CD14-positive monocyte (primary cell): ENCODE data around the gene ZCWPW1. TPM values are rescaled to one million over a fixed set of nuclear protein-coding genes. Genes with fewer than 3 reads are reported as not detected.

Experiments
- DNase-seq, 3 donors: peaks; one replicate each; pipeline ENCODE4 v3.0.0-alpha.2; 2011 to 2022
- H2AFZ ChIP-seq: 2 replicates; pipeline ENCODE4 v1.6.0; 2012; ENCODE audit warnings: mild to moderate bottlenecking, low read depth, low read length, inconsistent platforms; ENCODE audit not compliant: insufficient read depth, poor library complexity, severe bottlenecking
- H3K27ac ChIP-seq, 2 donors: 1 replicate in 1 of 2; 2 replicates in 1 of 2; pipeline ENCODE4 v1.5.1; 2012 to 2013; ENCODE audit warnings: low read length in 2 of 2, control low read depth in 1 of 2, inconsistent platforms in 1 of 2, low read depth in 1 of 2, mild to moderate bottlenecking in 1 of 2
- H3K27me3 ChIP-seq, 2 donors: one replicate each; pipeline versions ENCODE4 v1.6.0 to v1.6.1; 2011 to 2013; ENCODE audit warnings: low read length in 2 of 2; ENCODE audit not compliant: control insufficient read depth in 2 of 2, insufficient read depth in 2 of 2
- H3K36me3 ChIP-seq, 2 donors: replicated peaks in 1 of 2; 1 replicate in 1 of 2; 2 replicates in 1 of 2; pipeline versions ENCODE4 v1.5.1 to v1.6.1; 2012 to 2013; ENCODE audit warnings: low read length in 2 of 2, control low read depth in 1 of 2, inconsistent platforms in 1 of 2, mild to moderate bottlenecking in 1 of 2; ENCODE audit not compliant: insufficient read depth in 2 of 2, control insufficient read depth in 1 of 2
- H3K4me1 ChIP-seq, 2 donors: 1 replicate in 1 of 2; 2 replicates in 1 of 2; pipeline versions ENCODE4 v1.5.1 to v1.6.1; 2012 to 2013; ENCODE audit warnings: low read length in 2 of 2, control low read depth in 1 of 2, inconsistent platforms in 1 of 2, mild to moderate bottlenecking in 1 of 2, moderate library complexity in 1 of 2; ENCODE audit not compliant: insufficient read depth in 2 of 2, control insufficient read depth in 1 of 2
- H3K4me2 ChIP-seq: replicated peaks from 2 replicates; pipeline ENCODE3; 2012; ENCODE audit warnings: low read length, moderate library complexity, mild to moderate bottlenecking; ENCODE audit not compliant: poor library complexity, severe bottlenecking; ENCODE audit errors: extremely low read depth
- H3K4me3 ChIP-seq, 3 experiments: fragments of 200-600 bp in 1 of 3; sonication (generic) in 1 of 3; replicated peaks in 1 of 3; 1 replicate in 2 of 3; 2 replicates in 1 of 3; pipeline ENCODE4 v1.5.1; 2011 to 2013; ENCODE audit warnings: low read length in 3 of 3, mild to moderate bottlenecking in 3 of 3, control low read depth in 2 of 3, low read depth in 2 of 3, inconsistent platforms in 1 of 3, moderate library complexity in 1 of 3
- H3K79me2 ChIP-seq: 2 replicates; pipeline ENCODE4 v1.6.0; 2012; ENCODE audit warnings: mild to moderate bottlenecking, control low read depth, inconsistent platforms, low read length, moderate library complexity; ENCODE audit not compliant: insufficient read depth
- H3K9ac ChIP-seq: 2 replicates; pipeline ENCODE4 v1.6.0; 2017; ENCODE audit warnings: low read length, mild to moderate bottlenecking; ENCODE audit not compliant: insufficient read depth, poor library complexity, severe bottlenecking
- H3K9me3 ChIP-seq, 2 donors: replicated peaks in 1 of 2; 1 replicate in 1 of 2; 2 replicates in 1 of 2; pipeline versions ENCODE4 v1.5.1 to v1.6.1; 2012 to 2013; ENCODE audit warnings: low read length in 2 of 2, control low read depth in 1 of 2; ENCODE audit not compliant: control insufficient read depth in 1 of 2, insufficient read depth in 1 of 2
- H4K20me1 ChIP-seq: 2 replicates; pipeline ENCODE4 v1.6.0; 2012; ENCODE audit warnings: mild to moderate bottlenecking, low read length, control low read depth, moderate library complexity; ENCODE audit not compliant: insufficient read depth
- H3K27ac Mint-ChIP-seq, 7 donors: one replicate each; pipeline ENCODE4 v1.8.0; 2020; ENCODE audit warnings: mild to moderate bottlenecking in 7 of 7, mixed read lengths in 7 of 7, moderate library complexity in 6 of 7, inconsistent platforms in 2 of 7
- H3K27me3 Mint-ChIP-seq, 3 donors: one replicate each; pipeline ENCODE4 v1.8.0; 2021 to 2022; ENCODE audit warnings: low read depth in 3 of 3, mild to moderate bottlenecking in 3 of 3, mixed read lengths in 3 of 3, moderate library complexity in 3 of 3, inconsistent platforms in 1 of 3
- H3K36me3 Mint-ChIP-seq, 2 donors: one replicate each; pipeline ENCODE4 v1.8.0; 2020; ENCODE audit warnings: mixed read lengths in 2 of 2, inconsistent platforms in 1 of 2, mild to moderate bottlenecking in 1 of 2
- H3K4me1 Mint-ChIP-seq: one replicate; pipeline ENCODE4 v1.8.0; 2020; ENCODE audit warnings: mild to moderate bottlenecking, mixed read lengths
- H3K4me3 Mint-ChIP-seq, 2 donors: one replicate each; pipeline ENCODE4 v1.8.0; 2020; ENCODE audit warnings: mild to moderate bottlenecking in 2 of 2, mixed read lengths in 2 of 2, moderate library complexity in 1 of 2
- H3K9me3 Mint-ChIP-seq, 7 donors: one replicate each; pipeline ENCODE4 v1.8.0; 2020 to 2022; ENCODE audit warnings: mixed read lengths in 7 of 7, mild to moderate bottlenecking in 6 of 7, moderate library complexity in 6 of 7, inconsistent platforms in 2 of 7
- CTCF ChIP-seq: fragments of 200-600 bp; IDR thresholded peaks from one replicate; pipeline ENCODE4 v1.8.0; 2022; ENCODE audit warnings: antibody characterized with exemption, mild to moderate bottlenecking
- WGBS: methylation state at CpG from one replicate; pipeline ENCODE4 v1.1.5; 2013; ENCODE audit warnings: missing lambda C conversion rate; ENCODE audit not compliant: insufficient coverage; 5-methylcytosine and 5-hydroxymethylcytosine counted together
- intact Hi-C, 2 donors: fragments of 100-400 bp; cut with micrococcal nuclease; formaldehyde crosslinking; loops; one replicate each; pipeline versions ENCODE4 v1.15.0 to v1.15.1; 2023
- polyA plus RNA-seq, 3 donors: library from polyadenylated mRNA; depleted of rRNA in 1 of 3; unstranded in 2 of 3; stranded (reverse) in 1 of 3; fragments of 300-500 nt in 2 of 3; fragments of >200 nt in 1 of 3; fragmentation: Illumina TruSeq in 2 of 3; gene quantifications; 1 replicate in 2 of 3; 2 replicates in 1 of 3; pipeline ENCODE4 v1.2.3, GENCODE V29; 2012 to 2021

Gene ZCWPW1
- polyA plus RNA-seq, 3 donors = 0.60 to 1.9 (median 1.2) TPM

GRCh38 chr7:100465299-100465698 is 36.8 kb upstream of the ZCWPW1 start:
- no peak overlapping the region for H3K4me3 ChIP-seq
- 95% methylated on average over 6 of the region's 8 CpGs for WGBS
- peaks cover 13% of the 10 kb centered on the region for H3K4me1 Mint-ChIP-seq
- H4K20me1 ChIP-seq = peaks cover 59% of the 10 kb centered on the region
- no peak overlapping the region for H3K4me2 ChIP-seq
- H3K36me3 Mint-ChIP-seq = peaks cover 45 to 75% of the 10 kb centered on the region in 2 donors
- peaks cover 3 to 6% of the 10 kb centered on the region in 2 donors for H3K4me1 ChIP-seq
- no peak overlapping the region for H2AFZ ChIP-seq
- H3K9me3 Mint-ChIP-seq = no peaks in the 10 kb centered on the region
- no peak overlapping the region for H3K27ac ChIP-seq
- H3K27ac Mint-ChIP-seq = no peak overlapping the region
- peaks cover 0 to 1% (median 0%) of the 10 kb centered on the region in 3 donors for H3K27me3 Mint-ChIP-seq
- DNase-seq = no peak
- H3K9me3 ChIP-seq = no peaks in the 10 kb centered on the region
- H3K9ac ChIP-seq = no peak overlapping the region
- no peak overlapping the region for H3K4me3 Mint-ChIP-seq
- H3K27me3 ChIP-seq = no peaks in the 10 kb centered on the region
- H3K79me2 ChIP-seq = no peaks in the 10 kb centered on the region
- H3K36me3 ChIP-seq = peaks cover 36 to 67% of the 10 kb centered on the region in 2 donors
- TF ChIP-seq CTCF = no peak
- intact Hi-C loops = loop anchor here in 1 of 2 donors (5.0 kb wide), 1 partner anchor 97 kb away; no protein-coding TSS in a partner anchor

DNA sequence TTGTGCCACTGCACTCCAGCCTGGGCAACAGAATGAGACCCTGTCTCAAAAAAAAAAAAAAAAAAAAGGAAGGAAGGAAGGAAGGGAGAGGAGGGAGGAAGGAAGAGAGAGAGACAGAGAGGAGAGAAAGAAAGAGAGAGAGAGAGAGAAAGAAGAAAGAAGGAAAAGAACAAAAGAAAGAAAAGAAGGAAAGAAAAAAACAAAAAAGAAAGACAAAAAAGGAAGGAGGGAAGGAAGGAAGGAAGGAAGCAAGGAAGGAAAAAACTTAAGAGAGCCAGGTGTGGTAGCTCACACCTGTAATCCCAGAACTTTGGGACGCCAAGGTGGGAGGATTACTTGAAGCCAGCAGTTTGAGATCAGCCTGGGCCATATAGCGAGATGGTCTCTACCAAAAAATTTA is 36.3 kb upstream of the ZCWPW1 start:
- H3K4me3 ChIP-seq = no peak overlapping the region
- Mint-ChIP-seq H3K27me3 (peaks cover 0 to 1% (median 0%) of the 10 kb centered on the region in 3 donors), H3K9me3 (no peaks in the 10 kb centered on the region), H3K27ac (no peak overlapping the region), H3K36me3 (peaks cover 42 to 74% of the 10 kb centered on the region in 2 donors), H3K4me1 (peaks cover 9% of the 10 kb centered on the region), H3K4me3 (no peak overlapping the region)
- DNase-seq = no peak
- TF ChIP-seq CTCF = no peak
- no peak overlapping the region for H3K9ac ChIP-seq
- H3K4me2 ChIP-seq = no peak overlapping the region
- no peaks in the 10 kb centered on the region for H3K27me3 ChIP-seq
- 100% methylated on average over 1 of the region's 2 CpGs for WGBS
- peaks cover 54% of the 10 kb centered on the region for H4K20me1 ChIP-seq
- H3K36me3 ChIP-seq = peaks cover 36 to 67% of the 10 kb centered on the region in 2 donors
- H3K4me1 ChIP-seq = peaks cover 3 to 6% of the 10 kb centered on the region in 2 donors
- H3K27ac ChIP-seq = no peak overlapping the region
- H3K79me2 ChIP-seq = no peaks in the 10 kb centered on the region
- H2AFZ ChIP-seq = no peak overlapping the region
- no peaks in the 10 kb centered on the region for H3K9me3 ChIP-seq
- intact Hi-C loops = loop anchor here in 1 of 2 donors (5.0 kb wide), 1 partner anchor 98 kb away; no protein-coding TSS in a partner anchor
